HG02973 (cell line): ENCODE data around the gene KCNMB4.
A peak's percentile ranks its signal among the peaks of the same experiment; 100 is the strongest.

Source experiments
- ATAC-seq: cut with Tn5 transposase; IDR thresholded peaks from one replicate; pipeline ENCODE4 v1.9.1; 2021; ENCODE audit warnings: moderate library complexity; ENCODE audit not compliant: unreplicated experiment

Gene KCNMB4

DNA sequence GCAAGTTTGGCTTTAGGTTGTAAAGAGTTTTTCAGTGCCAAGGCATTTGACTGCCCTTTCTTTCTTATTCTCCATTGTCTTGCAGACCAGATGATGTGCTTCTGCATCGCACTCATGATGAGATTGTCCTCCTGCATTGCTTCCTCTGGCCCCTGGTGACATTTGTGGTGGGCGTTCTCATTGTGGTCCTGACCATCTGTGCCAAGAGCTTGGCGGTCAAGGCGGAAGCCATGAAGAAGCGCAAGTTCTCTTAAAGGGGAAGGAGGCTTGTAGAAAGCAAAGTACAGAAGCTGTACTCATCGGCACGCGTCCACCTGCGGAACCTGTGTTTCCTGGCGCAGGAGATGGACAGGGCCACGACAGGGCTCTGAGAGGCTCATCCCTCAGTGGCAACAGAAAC lies 64.3 kb downstream of the KCNMB4 start:
- no peak for ATAC-seq

DNA sequence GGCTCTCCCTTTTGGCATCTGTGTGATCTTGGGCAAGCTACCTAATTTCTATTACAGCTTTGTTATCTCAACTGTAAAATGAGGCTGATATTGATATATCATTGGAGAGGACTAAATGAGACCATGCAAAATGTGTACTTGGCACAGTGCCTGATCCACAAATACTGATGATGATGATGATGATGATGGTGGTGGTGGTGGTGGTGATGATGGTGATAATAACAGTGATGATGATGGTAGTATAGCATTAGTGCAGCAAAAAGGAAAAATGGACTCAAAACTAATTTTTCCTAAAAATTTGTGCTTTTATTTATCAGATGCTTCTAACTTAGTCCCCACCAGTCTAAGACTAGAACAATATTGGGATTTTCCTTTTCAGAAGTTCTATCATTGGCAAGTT lies 70.7 kb downstream of the KCNMB4 start:
- no peak for ATAC-seq

DNA sequence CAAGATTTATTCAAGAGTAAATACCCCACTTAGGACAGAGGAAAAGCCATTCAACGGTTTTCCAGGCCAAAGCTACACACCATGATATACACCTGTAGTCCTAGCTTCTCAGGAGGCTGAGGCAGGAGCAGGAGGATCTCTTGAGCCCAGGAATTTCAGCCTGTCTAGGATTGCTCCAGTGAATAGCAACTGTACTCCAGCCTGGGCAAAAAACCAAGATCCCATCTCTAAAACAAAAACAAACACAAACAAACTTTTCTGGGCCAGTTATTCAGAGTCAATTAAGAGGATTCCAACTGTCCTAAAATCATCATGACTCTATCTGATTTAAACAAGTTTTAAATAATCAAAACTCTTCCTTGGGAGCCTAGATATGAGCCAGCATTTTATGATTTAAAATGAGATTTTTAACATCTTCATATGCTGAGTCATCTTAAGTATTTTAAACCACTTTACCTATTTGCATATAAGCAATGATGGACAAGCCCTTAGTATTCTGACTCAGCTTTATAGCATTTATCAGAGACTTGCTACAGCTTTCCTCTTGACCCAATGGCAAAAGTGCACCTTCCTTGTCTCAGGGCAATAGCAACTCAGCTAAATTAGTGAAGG lies 77.1 kb downstream of the KCNMB4 start:
- no peak for ATAC-seq

DNA sequence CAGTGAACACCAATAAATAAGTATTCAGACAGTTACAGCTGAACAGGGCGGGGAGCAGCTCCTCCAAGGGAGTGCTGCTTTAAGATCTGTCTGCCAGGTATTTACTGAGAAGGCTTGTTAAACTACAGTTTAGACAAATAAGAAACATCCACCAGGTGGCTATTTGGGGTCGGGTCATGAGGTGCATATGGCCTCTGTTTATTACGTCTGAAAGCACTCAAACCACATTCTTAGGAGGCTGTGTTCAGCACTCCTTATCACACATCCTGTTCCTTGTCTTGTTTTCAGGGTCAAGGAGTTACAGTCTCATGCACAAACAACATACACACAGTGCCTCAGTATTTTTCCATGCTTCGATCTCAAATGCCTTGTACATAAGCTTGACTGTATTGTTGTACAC lies 78.8 kb downstream of the KCNMB4 start:
- ATAC-seq: no peak

DNA sequence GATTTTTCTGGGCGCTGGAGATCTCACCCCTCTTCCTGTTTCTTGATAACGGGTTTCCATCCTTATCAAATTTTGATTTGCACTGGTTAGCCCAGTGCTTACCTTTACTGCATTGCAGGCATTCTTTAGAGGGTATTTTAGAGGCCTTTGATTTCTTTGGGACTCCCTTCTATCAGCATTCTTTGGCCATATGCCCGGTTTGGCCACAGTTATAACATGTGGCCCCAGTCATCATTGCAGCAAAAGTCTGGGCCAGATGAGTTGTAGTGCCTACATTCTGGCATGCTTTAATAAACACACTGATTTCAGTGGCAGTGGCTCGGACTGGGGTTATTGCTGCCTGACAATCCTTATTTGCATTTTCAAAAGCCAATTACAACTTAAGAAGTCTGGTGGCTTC lies 82.3 kb downstream of the KCNMB4 start:
- no peak for ATAC-seq

DNA sequence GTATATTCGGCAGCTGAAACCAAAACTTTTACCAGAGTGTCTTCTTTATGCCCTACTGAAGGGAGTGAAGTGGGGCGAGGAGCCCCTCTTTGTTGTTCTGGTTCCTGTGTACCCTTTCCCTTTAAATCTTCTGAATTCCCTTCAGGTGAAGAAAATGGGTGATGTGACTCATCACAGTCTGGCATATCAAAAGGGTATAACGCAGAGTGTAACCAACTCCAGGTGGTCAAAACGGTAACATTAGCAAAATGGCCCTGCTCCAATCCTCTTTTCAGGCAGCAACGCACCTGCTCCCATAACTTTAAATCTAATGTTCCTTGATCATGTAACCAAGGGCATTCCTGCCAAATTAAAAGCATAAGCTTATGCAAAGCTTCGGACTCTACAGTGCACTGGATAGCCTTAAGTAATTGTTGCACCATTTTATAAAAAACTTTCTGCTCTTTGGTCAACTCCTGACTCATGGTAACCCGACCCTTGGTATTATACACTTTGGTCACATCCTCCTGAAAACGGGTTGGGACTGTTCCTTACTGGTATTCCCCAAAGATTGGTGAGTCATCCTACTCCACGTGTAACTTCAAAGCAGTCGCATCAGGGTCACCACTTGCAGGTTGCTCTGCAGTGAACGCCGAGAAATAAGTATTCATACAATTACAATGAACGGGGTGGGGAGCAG lies 83.1 kb downstream of the KCNMB4 start:
- ATAC-seq: no peak

DNA sequence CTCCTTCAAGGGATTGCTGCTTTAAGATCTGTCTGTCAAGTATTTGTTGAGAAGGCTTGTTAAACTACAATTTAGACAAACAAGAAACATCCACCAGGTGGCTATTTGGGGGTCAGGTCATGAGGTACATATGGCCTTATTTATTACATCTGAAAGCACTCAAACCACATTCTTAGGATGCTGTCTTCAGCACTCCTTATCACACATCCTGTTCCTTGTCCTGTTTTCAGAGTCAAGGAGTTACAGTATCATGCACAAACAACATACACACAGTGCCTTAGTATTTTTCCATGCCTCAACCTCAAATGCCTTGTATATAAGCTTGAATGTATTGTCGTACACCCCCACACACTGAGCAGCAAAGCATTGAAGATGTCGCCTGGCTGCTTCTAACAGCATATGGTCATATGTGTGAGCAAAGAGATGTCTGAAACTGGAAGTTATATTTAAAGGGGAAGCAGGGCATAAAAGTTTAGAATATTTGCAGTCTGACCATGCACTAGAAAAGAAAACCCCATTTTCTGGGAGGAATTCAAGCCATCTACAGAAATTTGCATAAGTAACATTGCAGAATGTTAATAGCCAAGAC lies 83.8 kb downstream of the KCNMB4 start:
- ATAC-seq: no peak

DNA sequence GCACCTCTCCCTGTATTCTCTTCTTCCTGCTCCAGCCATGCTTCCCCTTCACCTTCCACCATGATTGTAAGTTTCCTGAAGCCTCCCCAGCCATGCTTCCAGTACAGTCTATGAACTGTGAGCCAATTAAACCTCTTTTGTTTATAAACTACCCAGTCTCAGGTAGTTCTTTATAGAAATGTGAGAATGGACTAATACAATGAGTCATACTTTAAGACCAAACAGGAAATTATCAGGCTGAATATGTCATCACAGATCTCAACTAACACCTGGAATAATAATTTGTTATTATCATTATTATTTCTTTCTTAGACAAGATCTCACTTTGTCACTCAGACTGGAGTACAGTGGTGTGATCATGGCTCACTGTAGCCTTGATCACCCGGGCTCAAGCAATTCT lies 85.4 kb downstream of the KCNMB4 start:
- ATAC-seq: no peak

DNA sequence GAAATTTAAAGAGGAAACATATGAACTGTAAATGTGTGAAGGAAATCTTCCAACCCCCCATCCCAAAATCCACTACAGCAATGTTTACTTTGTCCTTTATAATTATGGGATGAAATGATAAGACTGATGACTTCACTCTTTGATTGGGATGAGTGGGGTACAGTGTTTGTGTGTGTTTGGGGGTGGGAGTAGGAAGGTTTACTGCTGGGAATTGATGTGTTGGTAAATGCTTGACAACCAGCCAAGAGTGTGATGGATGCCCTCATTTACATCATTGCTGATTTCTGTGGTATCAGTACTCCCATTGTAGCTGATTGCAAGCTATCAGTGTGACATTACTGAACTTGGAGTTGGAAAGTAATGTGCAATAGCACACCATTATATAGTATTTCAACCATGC lies 90.9 kb downstream of the KCNMB4 start:
- ATAC-seq: no peak

DNA sequence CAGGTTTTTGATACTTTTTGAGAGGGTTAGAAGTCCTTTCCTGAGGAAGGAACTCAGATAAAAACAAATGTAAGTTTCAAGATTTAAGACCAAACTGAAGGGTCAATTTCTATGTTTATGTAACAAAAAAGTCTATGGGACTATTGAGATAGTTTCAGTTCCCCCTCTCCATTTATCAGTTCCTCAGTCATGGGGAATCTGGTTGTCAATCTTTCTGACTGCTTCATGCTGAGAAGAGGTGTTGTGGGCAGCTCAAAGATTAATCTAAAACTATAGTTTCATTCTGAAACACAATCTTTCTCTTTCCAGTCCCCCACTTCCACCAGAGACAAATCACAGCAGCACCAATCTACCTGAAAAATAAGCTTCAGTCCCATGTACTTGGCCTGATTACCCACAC lies 93.7 kb downstream of the KCNMB4 start:
- ATAC-seq: peak; percentile 58

DNA sequence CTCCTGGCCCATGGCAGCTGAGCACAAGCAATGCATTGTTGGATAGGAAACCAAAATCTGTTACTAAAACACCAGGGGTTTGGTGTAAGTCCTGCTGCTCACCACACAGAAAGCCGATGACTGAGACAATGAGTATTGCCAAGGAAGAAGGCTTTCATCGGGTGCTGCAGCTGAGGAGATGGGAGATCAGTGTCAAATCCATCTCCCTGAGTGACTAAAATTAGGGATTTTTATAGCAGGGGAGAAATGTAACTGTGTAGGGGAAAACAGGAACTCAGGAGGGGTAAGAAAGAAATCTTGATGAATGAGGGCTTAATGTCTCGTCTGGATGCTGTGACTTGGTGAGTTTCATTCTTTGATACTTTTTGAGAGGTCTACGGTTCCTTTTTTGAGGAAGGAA lies 97.9 kb downstream of the KCNMB4 start:
- no peak for ATAC-seq

DNA sequence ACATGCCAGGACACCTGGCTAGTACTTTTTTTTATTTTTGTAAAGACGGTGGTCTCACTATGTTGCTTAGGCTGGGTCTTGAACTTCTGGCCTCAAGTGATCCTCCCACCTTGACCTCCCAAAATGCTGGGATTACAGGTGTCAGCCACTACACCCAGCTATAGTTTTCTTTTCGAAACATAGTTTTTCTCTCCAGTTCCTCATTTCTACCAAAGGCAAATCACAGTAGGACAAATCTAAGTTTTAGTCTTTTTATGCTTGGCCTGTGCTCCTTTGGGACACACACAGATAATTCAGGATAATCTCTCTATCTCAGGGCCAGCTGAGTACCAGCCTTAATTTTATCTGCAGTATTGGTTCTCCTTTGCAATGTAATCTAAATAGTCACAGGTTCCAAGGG lies 100.7 kb downstream of the KCNMB4 start:
- no peak for ATAC-seq

DNA sequence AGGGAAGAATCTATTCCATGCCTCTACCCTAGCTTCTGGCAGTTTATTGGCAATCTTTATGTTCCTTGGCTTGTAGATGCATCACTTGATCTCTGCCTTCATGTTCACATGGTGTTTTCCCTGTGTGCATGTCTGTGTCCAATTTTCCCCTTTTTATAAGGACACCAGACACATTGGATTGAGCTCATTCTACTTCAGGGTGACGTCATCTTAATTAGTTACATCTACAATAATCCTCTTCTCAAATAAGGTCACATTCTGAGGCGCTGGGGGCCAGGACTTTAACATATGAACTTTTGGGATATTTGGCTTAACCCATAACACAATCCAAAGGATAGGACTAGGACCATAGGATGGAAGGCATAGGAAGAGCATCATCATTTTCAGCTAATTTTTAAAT lies 101.4 kb downstream of the KCNMB4 start:
- ATAC-seq: no peak

DNA sequence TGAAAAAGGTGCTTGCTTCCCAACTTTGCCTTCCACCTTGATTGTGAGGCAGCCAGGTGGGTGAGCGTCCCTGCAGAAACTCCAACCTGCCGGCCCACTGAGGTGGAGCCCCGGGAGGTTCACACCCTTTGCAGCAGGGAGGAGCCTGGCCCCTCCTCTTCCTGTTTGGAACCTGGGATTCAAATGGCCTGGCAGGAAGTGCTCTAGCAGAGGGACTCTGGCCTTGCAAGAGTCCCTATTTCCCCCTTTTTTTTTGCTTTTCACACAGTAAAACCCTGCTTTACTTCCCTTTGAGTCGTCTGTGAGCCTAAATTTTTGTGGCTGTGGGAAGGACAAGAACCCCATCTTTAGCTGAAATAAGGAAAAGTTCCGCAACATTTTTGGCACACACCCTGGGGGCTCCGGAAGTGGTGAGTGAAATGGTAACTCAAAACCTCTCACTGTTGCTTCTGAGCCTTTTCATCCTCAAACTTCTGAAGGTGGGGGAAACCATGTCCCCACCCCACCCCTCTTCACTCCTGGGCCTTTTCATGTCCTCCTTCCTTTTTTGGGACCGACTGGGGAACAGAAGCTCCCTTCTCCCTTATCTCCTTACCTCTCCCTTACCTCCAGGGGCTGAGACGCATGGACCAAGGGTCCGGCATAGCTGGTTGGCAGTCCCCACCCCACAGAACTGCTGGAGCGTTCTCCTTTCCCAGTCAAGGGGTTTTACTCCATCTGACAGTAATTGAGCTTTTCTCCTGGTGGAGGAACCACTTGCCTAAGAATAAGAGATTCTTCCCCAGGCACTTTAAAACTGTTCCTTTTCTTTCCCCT lies 102.0 kb downstream of the KCNMB4 start:
- no peak for ATAC-seq

DNA sequence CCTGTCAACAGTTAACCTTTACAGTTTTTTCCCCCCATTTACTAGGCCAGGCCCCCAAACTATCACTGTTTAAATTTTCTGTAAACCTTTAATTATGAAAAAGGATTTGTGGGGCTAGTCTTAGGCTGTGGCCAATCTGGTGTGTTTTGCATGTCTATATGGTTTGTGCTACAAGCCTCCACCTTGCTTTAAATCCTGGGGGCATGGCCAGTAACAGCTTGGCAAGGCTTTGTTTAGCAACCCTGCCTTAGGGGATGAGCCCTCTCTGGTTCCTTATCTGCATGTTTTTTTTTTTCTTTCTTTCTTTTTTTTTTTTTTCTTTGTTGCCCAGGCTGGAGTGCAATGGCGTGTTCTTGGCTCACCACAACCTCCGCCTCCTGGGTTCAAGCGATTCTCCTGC lies 102.7 kb downstream of the KCNMB4 start:
- no peak for ATAC-seq

DNA sequence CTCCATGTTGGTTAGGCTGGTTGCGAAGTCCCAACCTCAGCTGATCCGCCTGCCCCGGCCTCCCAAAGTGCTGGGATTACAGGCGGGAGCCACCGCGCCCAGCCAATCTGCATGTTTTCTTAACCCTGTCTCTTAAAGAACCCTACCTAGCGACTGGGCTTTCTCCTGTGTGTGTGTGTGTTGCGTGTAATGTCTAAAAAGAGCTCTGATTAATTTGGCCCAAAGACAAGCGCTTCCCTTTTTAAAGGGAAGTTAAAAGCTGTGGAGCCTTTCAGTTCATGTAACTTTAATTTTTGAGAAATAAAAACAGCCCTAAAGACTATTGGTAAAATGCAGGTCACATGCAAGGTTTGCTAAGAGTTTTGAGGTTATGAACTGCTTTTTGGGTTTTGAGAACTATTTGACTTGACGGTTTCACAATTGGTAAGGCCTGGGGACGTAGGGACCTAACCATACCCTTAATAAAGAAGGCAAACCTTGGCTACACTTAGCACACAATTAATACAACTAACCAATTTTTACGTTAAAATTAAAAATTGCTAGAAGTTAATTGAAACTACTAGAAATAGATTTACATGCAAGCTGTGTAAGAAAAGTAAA lies 103.2 kb downstream of the KCNMB4 start:
- ATAC-seq: no peak

DNA sequence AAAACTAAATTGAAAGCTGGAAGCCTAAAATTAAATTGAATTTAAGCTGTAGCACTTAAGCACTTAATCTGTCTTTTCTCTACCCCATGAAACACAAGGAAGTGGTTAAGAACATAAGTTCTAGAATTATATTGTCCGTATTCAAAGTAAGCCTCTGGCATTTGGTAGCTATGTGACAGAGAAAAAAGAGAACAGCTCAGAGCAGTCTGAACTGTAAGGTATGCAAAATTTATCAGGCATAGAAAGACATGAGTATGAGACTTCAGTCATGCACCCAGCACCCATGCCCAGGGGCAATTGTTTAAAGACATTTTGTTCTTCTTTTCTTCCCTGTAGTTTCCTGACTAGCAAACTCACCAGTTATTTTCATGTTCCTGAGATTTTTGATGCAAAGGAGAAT lies 116.7 kb downstream of the KCNMB4 start:
- ATAC-seq: no peak
